Measurements from ENCODE around the gene POLR1E. TPM values are rescaled to one million over a fixed set of nuclear protein-coding genes. Genes with fewer than 3 reads are reported as not detected.

POLR1E gene
- total RNA-seq, 1 experiment from 2014 or later, result 45.8 TPM

DNA sequence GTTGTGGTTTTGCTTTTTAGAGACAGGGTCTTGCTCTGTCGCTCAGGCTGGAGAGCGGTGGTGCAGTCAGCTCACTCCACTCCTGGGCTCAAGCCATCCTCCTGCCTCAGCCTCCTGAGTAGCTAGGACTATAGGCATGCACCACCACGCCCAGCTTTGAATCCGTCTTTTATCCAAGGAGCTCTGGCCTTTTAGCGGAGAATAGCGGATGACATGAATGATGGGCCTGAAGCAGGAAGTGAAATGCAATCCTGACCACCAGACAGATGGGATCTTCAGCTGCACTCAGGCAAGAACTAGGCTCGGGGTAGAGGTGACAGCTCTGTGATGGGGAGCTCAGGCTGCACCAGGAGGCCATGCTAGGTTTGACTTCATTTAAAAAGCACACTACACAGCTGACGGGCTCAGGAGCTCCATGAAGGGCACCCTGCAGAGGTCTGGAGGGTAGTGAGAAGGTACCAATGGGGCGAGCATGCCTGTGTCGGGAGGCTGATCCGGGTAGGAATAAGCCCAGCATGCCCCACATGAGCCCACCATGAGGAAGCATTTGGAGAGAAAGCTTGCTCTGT, 21.9 kb downstream of the POLR1E start:
- Mint-ChIP-seq H3K36me3 (ENCODE audit: insufficient read depth in 1 of 3, low read depth in 3 of 3) (peaks cover 22 to 53% (median 23%) of the 10 kb centered on the region in 3 experiments; a peak in 6 of 7 replicates), H3K9me3 (no peaks in the 10 kb centered on the region), H3K27me3 (ENCODE audit: low read depth) (no peaks in the 10 kb centered on the region; the same call in 1 of the 2 replicates), H3K4me3 (no peak overlapping the region), H3K27ac (no peak overlapping the region; a peak in 1 of 7 replicates), H3K4me1 (0 out of 4 replicates have a peak, but pooled peaks cover 0 to 2% of the 10 kb centered on the region in 2 experiments)
- no peak overlapping the region for H3T11ph ChIP-seq (ENCODE audit: low read length)
- no peak overlapping the region for H3K9ac ChIP-seq (ENCODE audit: extremely low read depth, insufficient read length, low read length)
- no peaks in the 10 kb centered on the region for H3K23me2 ChIP-seq (ENCODE audit: insufficient read length, low read depth, low read length, poor library complexity, severe bottlenecking)
- H3K4me2 ChIP-seq (ENCODE audit: insufficient read depth, insufficient read length, low read length), result no peak overlapping the region
- no peak overlapping the region for H3K27ac ChIP-seq (ENCODE audit: insufficient read length, low read depth, low read length)
- no peak overlapping the region for H2BK15ac ChIP-seq (ENCODE audit: low read depth, low read length)
- no peak overlapping the region for H4K91ac ChIP-seq (ENCODE audit: insufficient read length, low read depth, low read length)
- no CpG with 5 or more reads among the region's 11 CpGs for whole genome bisulfite sequencing (ENCODE audit: extremely low coverage, insufficient read length, low lambda C conversion rate)
- no peak overlapping the region for H3K23ac ChIP-seq (ENCODE audit: insufficient read length, low read depth, low read length)
- H3K79me1 ChIP-seq (ENCODE audit: insufficient read depth, low read depth, low read length, poor library complexity, severe bottlenecking), result no peaks in the 10 kb centered on the region
- no peak overlapping the region for H2BK12ac ChIP-seq (ENCODE audit: insufficient read length, low read depth, low read length)
- H2BK5ac ChIP-seq (ENCODE audit: insufficient read length, low read length), result no peak overlapping the region
- TF ChIP-seq CTCF (conservative IDR thresholded peaks at IDR 0.05), result no peak
- H4K8ac ChIP-seq (replicated peaks; ENCODE audit: insufficient read length, low read depth, low read length), result no peak overlapping the region
- no peak overlapping the region for H3K56ac ChIP-seq (ENCODE audit: insufficient read length, low read depth, low read length)
- H2BK120ac ChIP-seq (ENCODE audit: low read depth, low read length, poor library complexity, severe bottlenecking), result no peak overlapping the region
- H3K14ac ChIP-seq (ENCODE audit: insufficient read depth, low read length), result no peak overlapping the region
- DNase-seq, result no peak
- no peaks in the 10 kb centered on the region for H3K79me2 ChIP-seq (ENCODE audit: insufficient read depth, low read length)
- no peak overlapping the region for H3K18ac ChIP-seq (ENCODE audit: insufficient read length, low read depth, low read length)
- H3K4ac ChIP-seq (ENCODE audit: low read depth, low read length), result no peak overlapping the region
- no peak overlapping the region for H2BK20ac ChIP-seq (ENCODE audit: low read depth, low read length, poor library complexity, severe bottlenecking)
- H3K9me3 ChIP-seq (ENCODE audit: control insufficient read depth, low read depth, low read length), result no peaks in the 10 kb centered on the region
- no peak overlapping the region for H4K5ac ChIP-seq (ENCODE audit: insufficient read length, low read depth, low read length)
- no peak overlapping the region for H2AK5ac ChIP-seq (ENCODE audit: insufficient read length, low read length)
- H4K20me1 ChIP-seq (ENCODE audit: control insufficient read depth, insufficient read depth, insufficient read length), result no peaks in the 10 kb centered on the region
- no peak overlapping the region for H2AFZ ChIP-seq (ENCODE audit: low read length)
- no peaks in the 10 kb centered on the region for H3K4me1 ChIP-seq (ENCODE audit: insufficient read depth, low read length)
- H3K27me3 ChIP-seq (ENCODE audit: insufficient read depth, low read length), result no peaks in the 10 kb centered on the region
